Fibroblast of the aortic adventitia (primary cell): ENCODE results near the gene CTBP2. TPM values are rescaled to one million over a fixed set of nuclear protein-coding genes. Genes with fewer than 3 reads are reported as not detected.

Source experiments
- DNase-seq: peaks from one replicate; pipeline ENCODE4 v3.0.0-alpha.2; 2010; ENCODE audit warnings: low read depth
- H3K4me3 ChIP-seq: 2 replicates; pipeline ENCODE4 v1.5.1; 2011; ENCODE audit warnings: low read depth, mild to moderate bottlenecking, control low read depth, low read length, moderate library complexity
- total RNA-seq: library from RNA; depleted of rRNA; stranded (reverse); fragments of >200 nt; gene quantifications from 2 replicates; pipeline ENCODE4 v1.2.3, GENCODE V29; 2012; ENCODE audit warnings: low replicate concordance
- TF ChIP-seq, protein P1 (sequence below): IDR thresholded peaks from 2 replicates; pipeline ENCODE4 v1.5.1; 2011; ENCODE audit warnings: mild to moderate bottlenecking, low read length, control low read depth, inconsistent platforms; ENCODE audit not compliant: insufficient read depth

CTBP2 gene
- total RNA-seq, 1 donor: 45.4 TPM

- no peak for DNase-seq
- TF ChIP-seq, protein P1, sequence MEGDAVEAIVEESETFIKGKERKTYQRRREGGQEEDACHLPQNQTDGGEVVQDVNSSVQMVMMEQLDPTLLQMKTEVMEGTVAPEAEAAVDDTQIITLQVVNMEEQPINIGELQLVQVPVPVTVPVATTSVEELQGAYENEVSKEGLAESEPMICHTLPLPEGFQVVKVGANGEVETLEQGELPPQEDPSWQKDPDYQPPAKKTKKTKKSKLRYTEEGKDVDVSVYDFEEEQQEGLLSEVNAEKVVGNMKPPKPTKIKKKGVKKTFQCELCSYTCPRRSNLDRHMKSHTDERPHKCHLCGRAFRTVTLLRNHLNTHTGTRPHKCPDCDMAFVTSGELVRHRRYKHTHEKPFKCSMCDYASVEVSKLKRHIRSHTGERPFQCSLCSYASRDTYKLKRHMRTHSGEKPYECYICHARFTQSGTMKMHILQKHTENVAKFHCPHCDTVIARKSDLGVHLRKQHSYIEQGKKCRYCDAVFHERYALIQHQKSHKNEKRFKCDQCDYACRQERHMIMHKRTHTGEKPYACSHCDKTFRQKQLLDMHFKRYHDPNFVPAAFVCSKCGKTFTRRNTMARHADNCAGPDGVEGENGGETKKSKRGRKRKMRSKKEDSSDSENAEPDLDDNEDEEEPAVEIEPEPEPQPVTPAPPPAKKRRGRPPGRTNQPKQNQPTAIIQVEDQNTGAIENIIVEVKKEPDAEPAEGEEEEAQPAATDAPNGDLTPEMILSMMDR: no peak
- H3K4me3 ChIP-seq: no peak overlapping the region
Observed at GRCh38 chr10:125203186-125203800, 42.9 kb upstream of the CTBP2 start.

GRCh38 chr10:125201791-125202622 lies 41.6 kb upstream of the CTBP2 start:
- no peak for DNase-seq
- TF ChIP-seq, protein P1: no peak
- H3K4me3 ChIP-seq: no peak overlapping the region

DNA sequence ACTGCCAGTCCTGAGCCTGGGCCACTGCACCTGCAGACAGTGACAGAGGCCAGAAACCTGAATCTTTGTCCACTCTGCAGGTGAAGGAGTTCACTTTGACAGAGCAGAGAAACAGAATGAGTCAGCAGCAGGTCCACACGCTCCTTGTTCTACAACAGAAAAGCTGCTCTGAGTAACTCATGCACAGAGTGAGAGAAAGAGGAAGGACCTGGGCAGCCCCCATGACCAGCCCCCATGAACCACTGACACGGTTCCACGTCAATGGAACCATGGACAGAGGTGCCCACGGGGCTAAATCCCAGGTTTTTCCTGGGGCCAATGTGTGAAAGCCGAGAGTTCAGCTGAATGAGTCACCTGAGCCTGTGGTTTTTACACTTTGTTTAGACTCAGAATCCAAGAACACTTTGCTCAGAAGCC lies 40.8 kb upstream of the CTBP2 start:
- TF ChIP-seq, protein P1: no peak
- H3K4me3 ChIP-seq: no peak overlapping the region
- no peak for DNase-seq

DNA sequence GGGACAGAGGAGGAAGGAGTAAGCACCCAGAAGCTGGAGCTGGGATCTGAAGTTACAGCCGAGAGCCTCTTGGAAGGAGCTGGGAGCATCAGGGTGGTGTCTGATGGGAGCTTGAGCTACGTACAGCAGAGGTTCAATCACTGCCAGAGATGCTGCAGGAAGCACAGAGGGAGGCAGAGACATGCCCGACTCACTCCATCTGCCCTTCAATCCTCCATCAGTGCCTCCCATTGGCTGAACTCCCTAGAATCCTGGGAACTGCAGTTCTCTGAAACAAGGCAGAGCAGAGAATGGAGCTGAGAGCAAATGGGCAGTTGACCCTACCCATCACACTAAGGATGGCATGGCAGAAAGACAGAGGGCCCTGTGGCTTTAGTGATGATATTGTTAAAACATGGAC lies 40.0 kb upstream of the CTBP2 start:
- H3K4me3 ChIP-seq: no peak overlapping the region
- DNase-seq: no peak
- TF ChIP-seq, protein P1: no peak

GRCh38 chr10:125199270-125199669 lies 38.9 kb upstream of the CTBP2 start:
- H3K4me3 ChIP-seq: no peak overlapping the region
- TF ChIP-seq, protein P1: no peak
- no peak for DNase-seq

- TF ChIP-seq, protein P1: no peak
- no peak for DNase-seq
- H3K4me3 ChIP-seq: no peak overlapping the region
Observed at GRCh38 chr10:125194814-125195213, 34.5 kb upstream of the CTBP2 start.
